ENCODE data around the gene RIN3. TPM values are rescaled to one million over a fixed set of nuclear protein-coding genes. Genes with fewer than 3 reads are reported as not detected.

RIN3 gene
- polyA plus RNA-seq, 4 donors, result 1.8 to 18.9 (median 12.1) TPM

DNA sequence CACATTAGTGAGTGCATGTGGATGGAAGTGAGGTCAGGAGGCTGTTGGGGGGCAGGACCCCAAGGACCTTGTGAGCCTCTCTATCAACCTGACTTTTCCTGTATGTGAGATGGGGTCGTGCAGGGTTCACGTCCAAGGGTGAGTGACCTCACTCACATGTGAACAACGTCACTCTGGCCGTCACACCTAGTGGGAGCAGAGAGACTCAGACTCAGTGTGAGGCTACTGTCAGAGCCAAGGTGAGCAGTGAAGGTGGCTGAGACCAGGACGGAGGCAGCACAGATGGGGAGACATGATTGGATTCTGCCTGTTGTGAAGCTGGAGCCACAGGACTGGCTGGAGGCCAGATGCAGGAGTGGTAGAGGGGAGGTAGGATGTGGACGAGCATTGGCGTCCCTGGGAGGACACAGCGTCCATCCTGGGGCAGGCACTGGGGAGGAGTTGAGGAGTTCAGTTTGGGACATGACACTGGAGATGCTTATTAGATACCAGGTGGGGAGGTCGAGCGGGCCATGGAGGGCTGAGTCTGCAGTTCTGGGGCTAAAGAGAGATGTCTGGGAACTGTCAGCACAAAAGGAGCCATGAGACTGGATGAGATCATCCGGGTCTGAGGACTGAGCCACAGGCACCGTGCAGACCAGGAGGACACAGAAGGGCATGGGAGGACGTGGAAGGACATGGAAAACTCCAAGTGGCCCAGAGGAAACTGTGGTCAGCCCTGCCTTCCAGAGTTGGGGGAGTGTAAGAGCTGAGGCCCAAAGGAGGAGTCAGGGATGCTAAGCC, 142.0 kb downstream of the RIN3 start:
- peak overlapping the region in 1 of 3 donors; percentile 41 for H3K27ac ChIP-seq (ENCODE audit: low read depth in 1 of 3, low read length in 2 of 3)
- no peaks in the 10 kb centered on the region for H3K9me3 ChIP-seq (ENCODE audit: control insufficient read depth in 2 of 2, insufficient read depth in 1 of 2, low read depth in 1 of 2, low read length in 1 of 2)
- peaks cover 0 to 73% (median 8%) of the 10 kb centered on the region in 3 donors for H3K36me3 ChIP-seq (ENCODE audit: control insufficient read depth in 3 of 3, insufficient read depth in 2 of 3, low read depth in 1 of 3, low read length in 3 of 3)
- no peaks in the 10 kb centered on the region for H3K27me3 ChIP-seq (ENCODE audit: control insufficient read depth in 3 of 3, insufficient read depth in 3 of 3, low read length in 3 of 3)
- DNase-seq (no peak), FAIRE-seq (no peak)
- no peak overlapping the region for H3K4me3 ChIP-seq (ENCODE audit: low read depth in 1 of 3, low read length in 3 of 3)
- H3K4me1 ChIP-seq (ENCODE audit: control insufficient read depth in 3 of 3, insufficient read depth in 2 of 3, low read depth in 1 of 3, low read length in 2 of 3), result peaks cover 0 to 6% (median 0%) of the 10 kb centered on the region in 3 donors
- 82 to 90% (median 85%) methylated on average over 13 of the region's 13 CpGs for WGBS, 3 donors

DNA sequence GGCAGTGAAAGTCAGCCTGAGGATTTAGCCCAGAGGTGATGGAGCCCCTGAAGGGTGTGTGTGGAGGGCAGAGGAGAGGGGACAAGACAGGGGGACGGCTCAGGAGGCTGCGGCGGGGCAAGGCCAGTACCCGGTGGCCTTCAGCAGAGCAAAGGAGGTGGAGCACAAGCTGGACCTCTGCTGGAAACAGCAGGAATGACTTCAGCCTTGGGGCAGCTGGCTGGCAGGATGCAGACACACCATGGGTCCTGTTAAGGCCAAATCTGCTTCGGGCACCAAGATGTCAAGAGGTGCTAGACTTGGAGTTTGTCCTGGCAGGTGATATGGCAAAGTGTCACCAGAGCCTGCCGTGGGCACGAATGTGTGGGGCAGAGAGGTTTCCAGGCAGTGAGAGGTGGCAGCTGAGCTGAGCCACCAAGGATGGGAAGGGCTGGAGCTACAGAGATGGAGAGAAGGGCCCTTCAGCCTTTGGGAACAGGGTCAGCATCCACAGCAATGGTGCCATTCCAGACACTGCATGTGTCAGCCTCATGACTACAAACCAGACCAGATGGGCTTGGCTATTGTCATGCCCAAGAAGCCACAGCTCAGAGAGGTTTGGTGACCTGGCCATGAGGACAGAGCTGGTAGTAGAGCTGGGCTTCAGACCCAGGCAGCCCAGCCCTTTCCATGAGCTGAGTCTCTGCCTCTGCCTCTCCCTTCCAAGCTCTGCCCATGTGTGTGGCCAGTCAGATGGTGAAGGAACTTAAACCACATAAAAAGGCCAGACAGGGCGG, 142.9 kb downstream of the RIN3 start:
- Histone ChIP-seq H3K36me3 (ENCODE audit: control insufficient read depth in 3 of 3, insufficient read depth in 2 of 3, low read depth in 1 of 3, low read length in 3 of 3) (peaks cover 0 to 75% (median 8%) of the 10 kb centered on the region in 3 donors), H3K27ac (ENCODE audit: low read depth in 1 of 3, low read length in 2 of 3) (peak overlapping the region in 1 of 3 donors; percentile 41), H3K4me3 (ENCODE audit: low read depth in 1 of 3, low read length in 3 of 3) (no peak overlapping the region)

DNA sequence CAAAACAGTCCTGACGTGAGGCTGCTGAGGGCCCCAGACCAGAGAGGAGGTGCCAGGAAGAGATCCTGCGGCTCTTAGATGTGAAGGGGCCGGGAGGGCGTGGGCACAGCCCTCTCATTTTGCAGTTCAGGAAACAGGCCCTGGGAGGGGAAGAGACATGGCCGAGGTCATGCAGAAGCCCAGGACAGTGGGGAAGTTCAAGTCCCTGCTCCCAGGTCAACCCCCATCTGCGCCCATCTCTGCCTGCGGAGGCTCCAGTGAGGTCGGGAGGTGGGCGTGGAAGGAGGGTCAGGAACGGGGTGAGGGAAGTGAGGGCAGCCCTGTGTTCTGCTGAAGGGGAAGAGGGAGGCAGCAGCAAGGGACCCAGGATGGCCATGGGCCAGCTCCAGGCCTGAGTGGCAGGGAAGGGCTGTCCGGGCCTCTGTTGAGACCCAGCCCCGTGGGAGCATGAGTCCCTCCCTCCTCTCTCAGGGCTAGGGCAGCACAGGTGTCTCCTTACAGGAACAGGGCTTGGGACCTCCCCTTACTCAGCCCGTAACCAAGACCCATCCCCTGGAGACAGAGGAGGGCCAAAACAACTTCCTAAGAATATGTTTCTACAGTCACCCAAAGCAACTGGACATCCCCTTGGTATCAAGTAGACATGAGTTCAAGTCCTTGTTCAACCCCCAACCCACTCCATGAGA, 144.0 kb downstream of the RIN3 start:
- no peak for DNase-seq
- Histone ChIP-seq H3K36me3 (ENCODE audit: control insufficient read depth in 3 of 3, insufficient read depth in 2 of 3, low read depth in 1 of 3, low read length in 3 of 3) (peaks cover 0 to 77% (median 8%) of the 10 kb centered on the region in 3 donors), H3K4me1 (ENCODE audit: control insufficient read depth in 3 of 3, insufficient read depth in 2 of 3, low read depth in 1 of 3, low read length in 2 of 3) (no peaks in the 10 kb centered on the region), H3K4me3 (ENCODE audit: low read depth in 1 of 3, low read length in 3 of 3) (no peak overlapping the region), H3K9me3 (ENCODE audit: control insufficient read depth in 2 of 2, insufficient read depth in 1 of 2, low read depth in 1 of 2, low read length in 1 of 2) (no peaks in the 10 kb centered on the region), H3K27ac (ENCODE audit: low read depth in 1 of 3, low read length in 2 of 3) (peak overlapping the region in 2 of 3 donors; percentile 12 to 14), H3K27me3 (ENCODE audit: control insufficient read depth in 3 of 3, insufficient read depth in 3 of 3, low read length in 3 of 3) (no peaks in the 10 kb centered on the region)
- WGBS, 3 donors, result 69 to 87% (median 73%) methylated on average over 12 to 13 of the region's 13 CpGs
- FAIRE-seq, result no peak

More for the DNA sequence above, 142.9 kb downstream of the RIN3 start:
- DNase-seq (no peak), FAIRE-seq (no peak)
- peaks cover 0 to 6% (median 0%) of the 10 kb centered on the region in 3 donors for H3K4me1 ChIP-seq (ENCODE audit: control insufficient read depth in 3 of 3, insufficient read depth in 2 of 3, low read depth in 1 of 3, low read length in 2 of 3)
- WGBS, 3 donors, result 86 to 100% (median 93%) methylated on average over 7 to 8 of the region's 8 CpGs
- no peaks in the 10 kb centered on the region for H3K27me3 ChIP-seq (ENCODE audit: control insufficient read depth in 3 of 3, insufficient read depth in 3 of 3, low read length in 3 of 3)
- no peaks in the 10 kb centered on the region for H3K9me3 ChIP-seq (ENCODE audit: control insufficient read depth in 2 of 2, insufficient read depth in 1 of 2, low read depth in 1 of 2, low read length in 1 of 2)

DNA sequence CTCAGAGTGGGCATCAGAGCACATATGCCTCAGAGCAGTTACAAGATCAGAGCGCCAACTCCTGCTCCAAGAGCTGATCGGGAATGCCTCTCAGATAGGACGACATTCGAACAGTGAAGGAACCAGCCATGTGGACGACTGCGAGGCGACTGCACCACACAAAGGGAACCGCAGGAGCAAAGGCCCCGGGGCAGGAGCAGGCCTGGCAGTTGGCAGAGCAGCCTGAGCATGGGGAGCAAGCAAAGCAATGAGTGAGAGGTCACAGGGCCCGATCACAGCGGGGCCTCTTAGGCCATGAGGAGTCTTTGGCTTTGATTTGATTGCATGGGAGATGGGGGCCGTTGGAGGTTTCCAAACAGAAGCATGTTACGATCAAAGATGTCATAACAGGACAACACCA, 144.6 kb downstream of the RIN3 start:
- Histone ChIP-seq H3K27me3 (ENCODE audit: control insufficient read depth in 3 of 3, insufficient read depth in 3 of 3, low read length in 3 of 3) (no peaks in the 10 kb centered on the region), H3K4me1 (ENCODE audit: control insufficient read depth in 3 of 3, insufficient read depth in 2 of 3, low read depth in 1 of 3, low read length in 2 of 3) (no peaks in the 10 kb centered on the region), H3K9me3 (ENCODE audit: control insufficient read depth in 2 of 2, insufficient read depth in 1 of 2, low read depth in 1 of 2, low read length in 1 of 2) (no peaks in the 10 kb centered on the region), H3K27ac (ENCODE audit: low read depth in 1 of 3, low read length in 2 of 3) (peak overlapping the region in 1 of 3 donors; percentile 12), H3K36me3 (ENCODE audit: control insufficient read depth in 3 of 3, insufficient read depth in 2 of 3, low read depth in 1 of 3, low read length in 3 of 3) (peaks cover 0 to 71% (median 8%) of the 10 kb centered on the region in 3 donors), H3K4me3 (ENCODE audit: low read depth in 1 of 3, low read length in 3 of 3) (no peak overlapping the region)
- FAIRE-seq (no peak), DNase-seq (no peak)
- WGBS, 3 donors, result 86 to 88% (median 86%) methylated on average over 13 of the region's 13 CpGs

DNA sequence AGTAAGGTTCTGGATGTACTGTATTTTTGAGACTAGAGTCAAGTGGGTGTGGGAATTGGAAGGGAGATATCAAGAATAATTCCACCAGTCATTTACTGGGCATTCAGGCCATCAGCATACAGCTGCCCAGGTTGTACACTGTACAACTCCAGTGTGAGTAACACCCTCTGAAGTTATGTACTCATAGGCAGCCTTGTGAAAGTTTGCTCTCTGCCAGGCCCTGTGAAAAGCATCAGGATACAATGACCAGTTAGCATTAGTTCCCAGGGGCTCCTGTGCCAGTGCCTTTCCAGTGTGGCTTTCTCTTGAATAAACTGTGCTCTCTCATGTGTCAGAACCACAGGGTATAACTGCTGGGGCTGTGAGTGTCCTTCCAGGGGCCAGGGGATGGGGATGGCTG, 145.1 kb downstream of the RIN3 start:
- H3K4me1 ChIP-seq (ENCODE audit: control insufficient read depth in 3 of 3, insufficient read depth in 2 of 3, low read depth in 1 of 3, low read length in 2 of 3), result no peaks in the 10 kb centered on the region
- H3K27me3 ChIP-seq (ENCODE audit: control insufficient read depth in 3 of 3, insufficient read depth in 3 of 3, low read length in 3 of 3), result no peaks in the 10 kb centered on the region
- no peaks in the 10 kb centered on the region for H3K9me3 ChIP-seq (ENCODE audit: control insufficient read depth in 2 of 2, insufficient read depth in 1 of 2, low read depth in 1 of 2, low read length in 1 of 2)
- DNase-seq (no peak), FAIRE-seq (no peak)
- no peak overlapping the region for H3K4me3 ChIP-seq (ENCODE audit: low read depth in 1 of 3, low read length in 3 of 3)
- peaks cover 0 to 71% (median 8%) of the 10 kb centered on the region in 3 donors for H3K36me3 ChIP-seq (ENCODE audit: control insufficient read depth in 3 of 3, insufficient read depth in 2 of 3, low read depth in 1 of 3, low read length in 3 of 3)
- H3K27ac ChIP-seq (ENCODE audit: low read depth in 1 of 3, low read length in 2 of 3), result peak overlapping the region in 1 of 3 donors; percentile 14

DNA sequence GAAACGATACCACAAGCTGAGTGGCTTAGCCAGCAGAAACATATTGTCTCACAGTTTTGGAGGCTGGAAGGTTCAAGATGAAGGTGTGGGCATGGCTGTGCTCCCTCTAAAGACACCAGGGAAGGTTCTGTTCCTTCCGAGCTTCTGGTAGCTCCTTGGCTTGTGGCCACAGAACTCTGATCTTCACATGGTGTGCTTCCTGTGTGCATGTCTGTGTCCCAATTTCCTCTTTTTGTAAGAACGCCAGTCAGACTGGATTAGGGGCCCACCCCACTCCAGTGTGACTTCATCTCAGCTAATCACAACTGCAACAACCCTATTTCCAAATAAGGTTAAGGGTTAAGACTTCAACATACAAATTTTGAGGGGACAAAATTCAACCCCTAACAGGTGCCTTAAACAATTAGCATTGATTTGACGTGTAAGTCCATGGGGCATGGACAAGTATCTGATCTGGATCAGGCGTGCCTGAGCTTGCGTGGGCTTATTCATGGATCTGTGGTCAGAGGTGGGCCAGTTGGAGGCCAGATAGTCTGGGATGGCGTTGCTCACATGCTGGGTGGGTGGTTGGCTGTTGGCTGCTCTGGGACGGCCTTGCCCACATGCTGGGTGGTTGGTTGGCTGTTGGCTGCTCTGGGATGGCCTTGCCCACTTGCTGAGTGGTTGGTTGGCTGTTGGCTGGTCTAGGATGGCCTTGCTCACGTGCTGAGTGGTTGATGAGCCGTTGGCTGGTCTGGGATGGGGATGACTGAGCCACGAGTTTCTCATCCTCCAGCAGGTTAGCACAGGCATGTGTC, 146.4 kb downstream of the RIN3 start:
- no peaks in the 10 kb centered on the region for H3K9me3 ChIP-seq (ENCODE audit: control insufficient read depth in 2 of 2, insufficient read depth in 1 of 2, low read depth in 1 of 2, low read length in 1 of 2)
- H3K4me1 ChIP-seq (ENCODE audit: control insufficient read depth in 3 of 3, insufficient read depth in 2 of 3, low read depth in 1 of 3, low read length in 2 of 3), result no peaks in the 10 kb centered on the region
- 69 to 90% (median 78%) methylated on average over 10 to 11 of the region's 11 CpGs for WGBS, 3 donors
- no peaks in the 10 kb centered on the region for H3K27me3 ChIP-seq (ENCODE audit: control insufficient read depth in 3 of 3, insufficient read depth in 3 of 3, low read length in 3 of 3)
- H3K36me3 ChIP-seq (ENCODE audit: control insufficient read depth in 3 of 3, insufficient read depth in 2 of 3, low read depth in 1 of 3, low read length in 3 of 3), result peaks cover 0 to 71% (median 8%) of the 10 kb centered on the region in 3 donors
- no peak overlapping the region for H3K4me3 ChIP-seq (ENCODE audit: low read depth in 1 of 3, low read length in 3 of 3)
- peak overlapping the region in 1 of 3 donors; percentile 78 for H3K27ac ChIP-seq (ENCODE audit: low read depth in 1 of 3, low read length in 2 of 3)
- no peak for FAIRE-seq
- no peak for DNase-seq

DNA sequence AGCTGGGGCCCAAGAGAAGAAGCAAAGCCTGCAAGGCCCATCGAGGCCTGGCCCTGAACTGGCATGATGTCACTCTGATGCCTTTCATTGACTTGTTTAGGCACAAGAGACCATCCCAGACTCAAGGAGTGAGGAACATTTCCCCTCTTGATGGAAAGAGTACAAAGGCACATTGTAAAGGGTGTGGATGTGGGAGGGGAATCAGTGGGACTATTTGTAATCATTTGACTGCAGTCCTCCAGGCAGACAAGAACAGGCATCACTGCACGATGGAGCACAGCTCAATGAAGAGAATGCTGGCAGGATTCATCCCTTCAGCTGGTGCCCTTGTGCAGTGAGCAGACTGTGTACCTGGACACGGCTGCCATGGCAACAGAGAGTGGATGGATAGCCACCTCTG, 147.0 kb downstream of the RIN3 start:
- Histone ChIP-seq H3K4me3 (ENCODE audit: low read depth in 1 of 3, low read length in 3 of 3) (no peak overlapping the region), H3K27me3 (ENCODE audit: control insufficient read depth in 3 of 3, insufficient read depth in 3 of 3, low read length in 3 of 3) (no peaks in the 10 kb centered on the region), H3K27ac (ENCODE audit: low read depth in 1 of 3, low read length in 2 of 3) (peak overlapping the region in 1 of 3 donors; percentile 78), H3K36me3 (ENCODE audit: control insufficient read depth in 3 of 3, insufficient read depth in 2 of 3, low read depth in 1 of 3, low read length in 3 of 3) (peaks cover 0 to 67% (median 8%) of the 10 kb centered on the region in 3 donors), H3K9me3 (ENCODE audit: control insufficient read depth in 2 of 2, insufficient read depth in 1 of 2, low read depth in 1 of 2, low read length in 1 of 2) (no peaks in the 10 kb centered on the region), H3K4me1 (ENCODE audit: control insufficient read depth in 3 of 3, insufficient read depth in 2 of 3, low read depth in 1 of 3, low read length in 2 of 3) (no peaks in the 10 kb centered on the region)
- 79 to 86% (median 84%) methylated on average over 3 of the region's 3 CpGs for WGBS, 3 donors
- FAIRE-seq, result no peak
- DNase-seq, result no peak
